Activated naive CD8-positive, alpha-beta T cell treated with anti-CD3 and anti-CD28 coated beads, Interleukin-2, amount 10 ng/mL, durations not matched to agents 7 days and 5 days (primary cell): Measurements from ENCODE around the gene ZSCAN5B. TPM values are rescaled to one million over a fixed set of nuclear protein-coding genes. Genes with fewer than 3 reads are reported as not detected.
"Not testable (repeated sequence)": the region's sequence is repeated elsewhere in the genome, so short reads cannot be mapped to it uniquely, and the experiment has no call there.

Experiments
- ATAC-seq: fragments of 150-1000 bp; cut with Tn5 transposase; one replicate; pipeline ENCODE4 v1.10.0; 2021; ENCODE audit warnings: low read depth, moderate library complexity
- POLR2A ChIA-PET: fragments of 350-600 bp; sonication (Branson Sonifier 250); formaldehyde crosslinking; loops from one replicate; lab custom pipeline; 2021; ENCODE audit warnings: antibody characterized with exemption; lab: Charles Lee
- DNase-seq: peaks from one replicate; pipeline ENCODE4 v3.0.0; 2021
- H3K27ac Mint-ChIP-seq: one replicate; pipeline ENCODE4 v1.8.0; 2022; ENCODE audit warnings: mild to moderate bottlenecking, mixed read lengths
- H3K27me3 Mint-ChIP-seq: one replicate; pipeline ENCODE4 v1.8.0; 2022; ENCODE audit warnings: mild to moderate bottlenecking, moderate library complexity, mixed read lengths
- H3K36me3 Mint-ChIP-seq: one replicate; pipeline ENCODE4 v1.8.0; 2021; ENCODE audit warnings: mild to moderate bottlenecking, mixed read lengths
- H3K4me1 Mint-ChIP-seq: one replicate; pipeline ENCODE4 v1.8.0; 2021; ENCODE audit warnings: mixed read lengths
- H3K4me3 Mint-ChIP-seq: one replicate; pipeline ENCODE4 v1.8.0; 2022; ENCODE audit warnings: mild to moderate bottlenecking, moderate library complexity, mixed read lengths
- H3K9me3 Mint-ChIP-seq: one replicate; pipeline ENCODE4 v1.8.0; 2021; ENCODE audit warnings: mixed read lengths
- total RNA-seq, 2 experiments: library from RNA; stranded (reverse); gene quantifications; one replicate each; pipeline ENCODE4 v1.2.3, GENCODE V29; 2021

The ZSCAN5B gene
- total RNA-seq, 2 experiments from 2014 or later = 0.20 TPM; not detected in 1

GRCh38 chr19:56162258-56162657 lies 35.3 kb downstream of the ZSCAN5B start:
- Mint-ChIP-seq H3K4me1 (peaks cover 11% of the 10 kb centered on the region), H3K9me3 (peaks cover 2% of the 10 kb centered on the region), H3K27me3 (no peaks in the 10 kb centered on the region), H3K27ac (no peak overlapping the region), H3K36me3 (peaks cover 13% of the 10 kb centered on the region), H3K4me3 (no peak overlapping the region)
- POLR2A ChIA-PET = no interaction called here
- DNase-seq (no peak), ATAC-seq (peak; percentile 52)

GRCh38 chr19:56161534-56161933 lies 36.0 kb downstream of the ZSCAN5B start:
- H3K27me3 Mint-ChIP-seq = no peaks in the 10 kb centered on the region

GRCh38 chr19:56159622-56160271 lies 37.8 kb downstream of the ZSCAN5B start:
- no peak for ATAC-seq

More at GRCh38 chr19:56161534-56161933, 36.0 kb downstream of the ZSCAN5B start:
- DNase-seq (no peak), ATAC-seq (no peak)
- Mint-ChIP-seq H3K4me1 (peaks cover 11% of the 10 kb centered on the region), H3K27ac (no peak overlapping the region), H3K9me3 (peaks cover 2% of the 10 kb centered on the region), H3K4me3 (no peak overlapping the region), H3K36me3 (peaks cover 13% of the 10 kb centered on the region)
- POLR2A ChIA-PET = no interaction called here

GRCh38 chr19:56159009-56159559 lies 38.5 kb downstream of the ZSCAN5B start:
- no peak overlapping the region for H3K4me3 Mint-ChIP-seq
- H3K27ac Mint-ChIP-seq = no peak overlapping the region
- H3K27me3 Mint-ChIP-seq = no peaks in the 10 kb centered on the region
- peaks cover 9% of the 10 kb centered on the region for H3K4me1 Mint-ChIP-seq
- peaks cover 2% of the 10 kb centered on the region for H3K9me3 Mint-ChIP-seq
- DNase-seq = no peak
- POLR2A ChIA-PET = no interaction called here
- peaks cover 13% of the 10 kb centered on the region for H3K36me3 Mint-ChIP-seq
- no peak for ATAC-seq

More at GRCh38 chr19:56159622-56160271, 37.8 kb downstream of the ZSCAN5B start:
- no peaks in the 10 kb centered on the region for H3K27me3 Mint-ChIP-seq
- POLR2A ChIA-PET = interaction anchor here (0.6 kb wide), 1 partner anchor 89 kb away, joined by 4 read pairs; no protein-coding TSS in a partner anchor
- peaks cover 2% of the 10 kb centered on the region for H3K9me3 Mint-ChIP-seq
- H3K36me3 Mint-ChIP-seq = peaks cover 13% of the 10 kb centered on the region
- H3K4me3 Mint-ChIP-seq = no peak overlapping the region
- no peak for DNase-seq
- peaks cover 11% of the 10 kb centered on the region for H3K4me1 Mint-ChIP-seq
- H3K27ac Mint-ChIP-seq = no peak overlapping the region

- DNase-seq = no peak
- POLR2A ChIA-PET = interaction anchor here (1.5 kb wide), 1 partner anchor 37 kb away, joined by 4 read pairs; the partner anchor contains the start of gene ZNF787
- no peak overlapping the region for H3K27ac Mint-ChIP-seq
- no peak for ATAC-seq
- no peak overlapping the region for H3K4me3 Mint-ChIP-seq
- H3K27me3 Mint-ChIP-seq = no peaks in the 10 kb centered on the region
- peaks cover 13% of the 10 kb centered on the region for H3K4me1 Mint-ChIP-seq
- peaks cover 17% of the 10 kb centered on the region for H3K36me3 Mint-ChIP-seq
- peaks cover 2% of the 10 kb centered on the region for H3K9me3 Mint-ChIP-seq
Observed at GRCh38 chr19:56158170-56158757, 39.3 kb downstream of the ZSCAN5B start.

- POLR2A ChIA-PET = interaction anchor here (1.5 kb wide), 1 partner anchor 36 kb away, joined by 4 read pairs; the partner anchor contains the start of gene ZNF787
- H3K4me1 Mint-ChIP-seq = peaks cover 14% of the 10 kb centered on the region
- peaks cover 14% of the 10 kb centered on the region for H3K36me3 Mint-ChIP-seq
- H3K4me3 Mint-ChIP-seq = no peak overlapping the region
- no peak overlapping the region for H3K27ac Mint-ChIP-seq
- peaks cover 2% of the 10 kb centered on the region for H3K9me3 Mint-ChIP-seq
- no peak for ATAC-seq
- DNase-seq = no peak
- H3K27me3 Mint-ChIP-seq = no peaks in the 10 kb centered on the region
Observed at GRCh38 chr19:56156768-56157167, 40.8 kb downstream of the ZSCAN5B start.

- Mint-ChIP-seq H3K27ac (no peak overlapping the region), H3K27me3 (no peaks in the 10 kb centered on the region), H3K9me3 (peaks cover 2% of the 10 kb centered on the region), H3K4me1 (peaks cover 14% of the 10 kb centered on the region), H3K36me3 (peaks cover 16% of the 10 kb centered on the region), H3K4me3 (no peak overlapping the region)
- POLR2A ChIA-PET = no interaction called here
- ATAC-seq (no peak), DNase-seq (no peak)
Observed at GRCh38 chr19:56155124-56155687, 42.4 kb downstream of the ZSCAN5B start.

- Mint-ChIP-seq H3K36me3 (peaks cover 19% of the 10 kb centered on the region), H3K27me3 (no peaks in the 10 kb centered on the region), H3K4me3 (no peak overlapping the region), H3K4me1 (peaks cover 14% of the 10 kb centered on the region), H3K9me3 (peaks cover 3% of the 10 kb centered on the region), H3K27ac (peak overlapping the region; percentile 62)
- no peak for DNase-seq
- ATAC-seq = no peak
- POLR2A ChIA-PET = no interaction called here
Observed at GRCh38 chr19:56153507-56153906, 44.1 kb downstream of the ZSCAN5B start.

GRCh38 chr19:56152644-56153043 lies 44.9 kb downstream of the ZSCAN5B start:
- DNase-seq (no peak), ATAC-seq (no peak)
- Mint-ChIP-seq H3K4me1 (peaks cover 14% of the 10 kb centered on the region), H3K4me3 (no peak overlapping the region), H3K27me3 (no peaks in the 10 kb centered on the region), H3K36me3 (peaks cover 22% of the 10 kb centered on the region), H3K9me3 (peaks cover 3% of the 10 kb centered on the region), H3K27ac (peak overlapping the region; percentile 46)
- POLR2A ChIA-PET = interaction anchor here (0.7 kb wide), 1 partner anchor 16 kb away, joined by 3 read pairs; no protein-coding TSS in a partner anchor

GRCh38 chr19:56150358-56150757 lies 47.2 kb downstream of the ZSCAN5B start:
- peaks cover 14% of the 10 kb centered on the region for H3K4me1 Mint-ChIP-seq
- peaks cover 3% of the 10 kb centered on the region for H3K9me3 Mint-ChIP-seq
- POLR2A ChIA-PET = no interaction called here
- ATAC-seq (no peak), DNase-seq (no peak)
- peaks cover 22% of the 10 kb centered on the region for H3K36me3 Mint-ChIP-seq
- H3K4me3 Mint-ChIP-seq = no peak overlapping the region
- H3K27me3 Mint-ChIP-seq = no peaks in the 10 kb centered on the region
- no peak overlapping the region for H3K27ac Mint-ChIP-seq

GRCh38 chr19:56149656-56150038 lies 47.9 kb downstream of the ZSCAN5B start:
- Mint-ChIP-seq H3K9me3 (peaks cover 3% of the 10 kb centered on the region), H3K4me3 (no peak overlapping the region), H3K4me1 (peaks cover 14% of the 10 kb centered on the region), H3K27ac (no peak overlapping the region), H3K36me3 (peaks cover 22% of the 10 kb centered on the region), H3K27me3 (no peaks in the 10 kb centered on the region)
- POLR2A ChIA-PET = no interaction called here
- ATAC-seq (no peak), DNase-seq (no peak)

- H3K4me3 Mint-ChIP-seq, H3K27me3 Mint-ChIP-seq, ATAC-seq, H3K27ac Mint-ChIP-seq, H3K9me3 Mint-ChIP-seq, DNase-seq, POLR2A ChIA-PET: not testable (repeated sequence)
- peaks cover 22% of the 10 kb centered on the region for H3K36me3 Mint-ChIP-seq
- H3K4me1 Mint-ChIP-seq = peaks cover 18% of the 10 kb centered on the region
Observed at GRCh38 chr19:56148955-56149655, 48.5 kb downstream of the ZSCAN5B start.

GRCh38 chr19:56148096-56148495 lies 49.5 kb downstream of the ZSCAN5B start:
- Mint-ChIP-seq H3K27ac (no peak overlapping the region), H3K27me3 (no peaks in the 10 kb centered on the region), H3K36me3 (peaks cover 20% of the 10 kb centered on the region), H3K4me3 (no peak overlapping the region), H3K4me1 (peaks cover 16% of the 10 kb centered on the region), H3K9me3 (peaks cover 3% of the 10 kb centered on the region)
- DNase-seq = no peak
- no peak for ATAC-seq
- POLR2A ChIA-PET = no interaction called here
